NB4 (cell line): ENCODE measurements around the gene PBXIP1.

Source experiments
- CTCF ChIP-seq: IDR thresholded peaks from one replicate; pipeline ENCODE4 v1.5.1; 2012; ENCODE audit warnings: low read depth, low read length
- MAX ChIP-seq: IDR thresholded peaks from 2 replicates; pipeline ENCODE4 v1.6.1; 2011; ENCODE audit warnings: low read depth, low read length
- POLR2A ChIP-seq: IDR thresholded peaks from 2 replicates; pipeline ENCODE4 v1.6.1; 2011; ENCODE audit warnings: mild to moderate bottlenecking; ENCODE audit not compliant: insufficient read length; ENCODE audit errors: extremely low read depth

- no peak for TF ChIP-seq CTCF
- no peak for TF ChIP-seq MAX
- TF ChIP-seq POLR2A: no peak
Observed at GRCh38 chr1:154954541-154954940, 1.4 kb downstream of the PBXIP1 start.
